Endothelial cell of umbilical vein (primary cell): ENCODE data around the gene GRID2. TPM values are rescaled to one million over a fixed set of nuclear protein-coding genes. Genes with fewer than 3 reads are reported as not detected.

Experiments used
- BruUV-seq: library from RNA; stranded (reverse); fragments of 400-500 nt; replicated peaks from 2 replicates; lab custom pipeline; 2021; lab: Mats Ljungman, UMichigan
- CTCF ChIA-PET: fragments of 300-600, 350-600 bp; sonication (Branson Sonifier 250); formaldehyde crosslinking; loops from one replicate; lab custom pipeline; 2021; ENCODE audit warnings: antibody characterized with exemption, inconsistent platforms; lab: Charles Lee
- POLR2A ChIA-PET: fragments of 300-600, 350-600 bp; sonication (Branson Sonifier 250); formaldehyde crosslinking; loops from one replicate; lab custom pipeline; 2021; ENCODE audit warnings: antibody characterized with exemption, inconsistent platforms; lab: Charles Lee
- DNase-seq: peaks from one replicate; pipeline ENCODE4 v3.0.0-alpha.2; 2011; ENCODE audit warnings: low read depth, low spot score
- FAIRE-seq: peaks from 2 replicates; lab custom pipeline; 2011; peaks lifted over from hg19 to GRCh38; lab: Jason Lieb, UNC
- H2AFZ ChIP-seq: 2 replicates; pipeline ENCODE4 v1.6.0; 2012; ENCODE audit warnings: low read depth, low read length, control low read depth, inconsistent platforms
- H3K27ac ChIP-seq: 2 replicates; pipeline ENCODE4 v1.5.1; 2011; ENCODE audit warnings: low read depth, mild to moderate bottlenecking, control low read depth, low read length, moderate library complexity; ENCODE audit not compliant: insufficient read depth
- H3K27me3 ChIP-seq, 2 experiments: 2 replicates each; pipeline versions ENCODE4 v1.6.0 to v1.6.1; 2011; ENCODE audit warnings: low read length in 2 of 2, mixed read lengths in 1 of 2; ENCODE audit not compliant: control insufficient read depth in 2 of 2, insufficient read depth in 2 of 2
- H3K36me3 ChIP-seq, 2 experiments: 2 replicates in 1 of 2; 3 replicates in 1 of 2; pipeline ENCODE4 v1.5.1; 2011; ENCODE audit warnings: low read length in 2 of 2, mild to moderate bottlenecking in 1 of 2, moderate library complexity in 1 of 2; ENCODE audit not compliant: control insufficient read depth in 2 of 2, insufficient read depth in 2 of 2; ENCODE audit errors: extremely low read depth in 1 of 2
- H3K4me1 ChIP-seq: 3 replicates; pipeline ENCODE4 v1.5.1; 2011; ENCODE audit warnings: mild to moderate bottlenecking, low read length; ENCODE audit not compliant: control insufficient read depth, insufficient read depth; ENCODE audit errors: extremely low read depth
- H3K4me2 ChIP-seq: 2 replicates; pipeline ENCODE4 v1.6.1; 2011; ENCODE audit warnings: low read length, control low read depth, mixed read lengths; ENCODE audit not compliant: insufficient read depth
- H3K4me3 ChIP-seq, 3 experiments: fragments of 200-600 bp in 1 of 3; sonication (generic), shearing (Covaris generic) in 1 of 3; replicated peaks in 1 of 3; 2 replicates each; pipeline ENCODE4 v1.5.1; 2011 to 2016; ENCODE audit warnings: control low read depth in 3 of 3, low read length in 3 of 3, mild to moderate bottlenecking in 2 of 3, inconsistent platforms in 1 of 3, low read depth in 1 of 3, moderate library complexity in 1 of 3; ENCODE audit not compliant: insufficient read depth in 1 of 3
- H3K79me2 ChIP-seq: 2 replicates; pipeline ENCODE4 v1.6.0; 2012; ENCODE audit warnings: low read length, inconsistent platforms; ENCODE audit not compliant: control insufficient read depth, insufficient read depth
- H3K9ac ChIP-seq: replicated peaks from 2 replicates; pipeline ENCODE3; 2011; ENCODE audit warnings: low read length, control low read depth; ENCODE audit not compliant: insufficient read depth; ENCODE audit errors: extremely low read depth
- H3K9me1 ChIP-seq: replicated peaks from 3 replicates; pipeline ENCODE4 v1.6.0; 2011; ENCODE audit warnings: mild to moderate bottlenecking, low read length; ENCODE audit not compliant: control insufficient read depth, insufficient read depth; ENCODE audit errors: extremely low read depth
- H3K9me3 ChIP-seq: replicated peaks from 2 replicates; pipeline ENCODE4 v1.5.1; 2012; ENCODE audit warnings: low read length, inconsistent platforms; ENCODE audit not compliant: control insufficient read depth, insufficient read depth
- H4K20me1 ChIP-seq: replicated peaks from 2 replicates; pipeline ENCODE3; 2011; ENCODE audit warnings: mild to moderate bottlenecking, low read length; ENCODE audit not compliant: control insufficient read depth, insufficient read depth; ENCODE audit errors: extremely low read depth
- EZH2 ChIP-seq: IDR thresholded peaks from 2 replicates; pipeline ENCODE4 v1.6.1; 2012; ENCODE audit warnings: borderline replicate concordance, low read depth, mild to moderate bottlenecking, moderate library complexity, low read length, inconsistent platforms; ENCODE audit not compliant: severe bottlenecking
- FOS ChIP-seq: IDR thresholded peaks from 2 replicates; pipeline ENCODE4 v1.6.1; 2011; ENCODE audit warnings: mild to moderate bottlenecking, low read length, moderate library complexity, borderline replicate concordance; ENCODE audit not compliant: insufficient read depth
- GATA2 ChIP-seq: IDR thresholded peaks from 2 replicates; pipeline ENCODE4 v1.7.0; 2011; ENCODE audit warnings: low read depth, mild to moderate bottlenecking, moderate library complexity, mixed read lengths, low read length; ENCODE audit not compliant: insufficient read length, insufficient read depth
- JUN ChIP-seq: IDR thresholded peaks from 2 replicates; pipeline ENCODE4 v1.6.1; 2011; ENCODE audit warnings: borderline replicate concordance, low read depth; ENCODE audit not compliant: insufficient read length, insufficient read depth
- MYC ChIP-seq: IDR thresholded peaks from one replicate; pipeline ENCODE4 v1.6.1; 2011; ENCODE audit warnings: mild to moderate bottlenecking, low read depth, low read length
- POLR2A ChIP-seq: IDR thresholded peaks from 2 replicates; pipeline ENCODE4 v1.6.1; 2012; ENCODE audit warnings: low read depth, mild to moderate bottlenecking, control low read depth, low read length
- POLR2AphosphoS5 ChIP-seq: IDR thresholded peaks from 2 replicates; pipeline ENCODE4 v1.6.1; 2012; ENCODE audit warnings: low read depth, mild to moderate bottlenecking, control low read depth, low read length, moderate library complexity; ENCODE audit not compliant: insufficient read depth
- dilution Hi-C: fragments of 300-500 bp; cut with MboI; formaldehyde crosslinking; loops from one replicate; pipeline ENCODE4 v1.15.0; 2019; ENCODE audit warnings: low sequenced_read_pairs; ENCODE audit not compliant: extremely low pct_ligation_motif_present
- intact Hi-C: fragments of 100-400 bp; cut with micrococcal nuclease; formaldehyde crosslinking; loops from one replicate; pipeline ENCODE4 v1.10.0; 2022
- polyA plus RNA-seq, 4 experiments: library from polyadenylated mRNA; depleted of rRNA in 3 of 4; stranded (reverse) in 3 of 4; unstranded in 1 of 4; fragments of >200 nt; gene quantifications; 2 replicates each; pipeline versions ENCODE4 v1.2.1 to v1.2.3, GENCODE V29; 2011 to 2012; ENCODE audit warnings: missing spikeins in 1 of 4
- total RNA-seq: library from RNA; stranded (reverse); gene quantifications from 2 replicates; pipeline ENCODE4 v1.2.3, GENCODE V29; 2021
- TF ChIP-seq, protein P1 (sequence below): IDR thresholded peaks from 2 replicates; pipeline ENCODE4 v1.6.1; 2011; ENCODE audit not compliant: insufficient read depth, insufficient read length
- TF ChIP-seq, protein P2 (sequence below), 2 donors: IDR thresholded peaks; 1 replicate in 1 of 2; 2 replicates in 1 of 2; pipeline ENCODE4 v1.5.1; 2011; ENCODE audit warnings: low read length in 2 of 2, mild to moderate bottlenecking in 2 of 2, moderate library complexity in 2 of 2, control low read depth in 1 of 2, inconsistent platforms in 1 of 2, low read depth in 1 of 2; ENCODE audit not compliant: insufficient read depth in 1 of 2; ENCODE audit errors: extremely low read depth in 1 of 2

GRID2 gene
- total and polyA plus RNA-seq, 2 donors (not counting 3 experiments of a cell fraction or from before 2014, with no cell fraction given): not detected

DNA sequence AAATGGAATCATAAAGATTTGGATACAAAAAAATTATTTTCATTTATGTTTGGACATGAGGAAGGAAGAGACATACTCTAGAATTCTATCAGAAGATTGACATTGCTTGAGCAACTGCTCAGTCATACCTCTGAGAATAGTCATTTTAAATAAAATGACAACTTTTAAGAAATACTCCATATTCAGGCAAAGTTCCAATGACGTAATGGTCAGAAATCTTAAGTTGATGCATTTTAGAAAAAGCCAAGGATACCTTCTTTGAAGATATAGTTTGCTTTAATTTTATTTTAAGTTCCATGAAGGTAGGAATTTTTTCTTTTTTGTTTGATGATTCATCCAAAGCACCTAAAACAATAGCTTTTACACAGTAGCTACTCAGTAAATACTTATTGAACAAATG, 1414.5 kb downstream of the GRID2 start:
- no peak overlapping the region for H3K9ac ChIP-seq

More for the DNA sequence above, 1414.5 kb downstream of the GRID2 start:
- H3K79me2 ChIP-seq: no peaks in the 10 kb centered on the region
- no peak for DNase-seq
- no peaks in the 10 kb centered on the region for H3K36me3 ChIP-seq
- dilution Hi-C loops: no loop called here
- H3K4me2 ChIP-seq: no peak overlapping the region
- CTCF ChIA-PET: no interaction called here
- POLR2A ChIA-PET: no interaction called here
- FAIRE-seq: no peak
- H4K20me1 ChIP-seq: no peaks in the 10 kb centered on the region
- no peak overlapping the region for H3K27ac ChIP-seq
- intact Hi-C loops: no loop called here
- no peaks in the 10 kb centered on the region for H3K27me3 ChIP-seq
- H3K4me1 ChIP-seq: no peaks in the 10 kb centered on the region
- no peak overlapping the region for H3K4me3 ChIP-seq
- no peak overlapping the region for H2AFZ ChIP-seq
- TF ChIP-seq EZH2: no peak
- TF ChIP-seq, protein P1, sequence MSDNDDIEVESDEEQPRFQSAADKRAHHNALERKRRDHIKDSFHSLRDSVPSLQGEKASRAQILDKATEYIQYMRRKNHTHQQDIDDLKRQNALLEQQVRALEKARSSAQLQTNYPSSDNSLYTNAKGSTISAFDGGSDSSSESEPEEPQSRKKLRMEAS: no peak
- no peak for TF ChIP-seq JUN
- TF ChIP-seq, protein P2, sequence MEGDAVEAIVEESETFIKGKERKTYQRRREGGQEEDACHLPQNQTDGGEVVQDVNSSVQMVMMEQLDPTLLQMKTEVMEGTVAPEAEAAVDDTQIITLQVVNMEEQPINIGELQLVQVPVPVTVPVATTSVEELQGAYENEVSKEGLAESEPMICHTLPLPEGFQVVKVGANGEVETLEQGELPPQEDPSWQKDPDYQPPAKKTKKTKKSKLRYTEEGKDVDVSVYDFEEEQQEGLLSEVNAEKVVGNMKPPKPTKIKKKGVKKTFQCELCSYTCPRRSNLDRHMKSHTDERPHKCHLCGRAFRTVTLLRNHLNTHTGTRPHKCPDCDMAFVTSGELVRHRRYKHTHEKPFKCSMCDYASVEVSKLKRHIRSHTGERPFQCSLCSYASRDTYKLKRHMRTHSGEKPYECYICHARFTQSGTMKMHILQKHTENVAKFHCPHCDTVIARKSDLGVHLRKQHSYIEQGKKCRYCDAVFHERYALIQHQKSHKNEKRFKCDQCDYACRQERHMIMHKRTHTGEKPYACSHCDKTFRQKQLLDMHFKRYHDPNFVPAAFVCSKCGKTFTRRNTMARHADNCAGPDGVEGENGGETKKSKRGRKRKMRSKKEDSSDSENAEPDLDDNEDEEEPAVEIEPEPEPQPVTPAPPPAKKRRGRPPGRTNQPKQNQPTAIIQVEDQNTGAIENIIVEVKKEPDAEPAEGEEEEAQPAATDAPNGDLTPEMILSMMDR (IDR thresholded peaks at IDR 0.05; ENCODE audit: extremely low read depth in 1 of 2, insufficient read depth in 1 of 2, low read depth in 1 of 2, low read length in 2 of 2): no peak
- no peak for TF ChIP-seq MYC
- no peak for TF ChIP-seq POLR2AphosphoS5
- no peak for TF ChIP-seq POLR2A
- TF ChIP-seq FOS: no peak
- no peak for TF ChIP-seq GATA2
- no TSS peak for BruUV-seq
- no peaks in the 10 kb centered on the region for H3K9me3 ChIP-seq
- no peaks in the 10 kb centered on the region for H3K9me1 ChIP-seq
